Kidney (tissue), 14 donors: Measurements from ENCODE around the gene TARM1. TPM values are rescaled to one million over a fixed set of nuclear protein-coding genes. Genes with fewer than 3 reads are reported as not detected.

ENCODE experiments used
- DNase-seq, 5 donors: peaks; one replicate each; pipeline ENCODE4 v3.0.0-alpha.2; 2013 to 2020
- FAIRE-seq: peaks from 2 replicates; lab custom pipeline; 2012; peaks lifted over from hg19 to GRCh38; lab: Jason Lieb, UNC
- H3K27ac ChIP-seq, 2 donors: one replicate each; pipeline ENCODE4 v1.7.0; 2013; ENCODE audit warnings: low read depth in 2 of 2, low read length in 2 of 2, inconsistent platforms in 1 of 2
- H3K27me3 ChIP-seq: one replicate; pipeline ENCODE4 v1.7.1; 2013; ENCODE audit warnings: low read length, inconsistent platforms; ENCODE audit not compliant: control insufficient read depth, insufficient read depth
- H3K36me3 ChIP-seq, 3 donors: one replicate each; pipeline versions ENCODE4 v1.7.0 to v1.7.1; 2013; ENCODE audit warnings: low read length in 3 of 3, control low read depth in 1 of 3, inconsistent platforms in 1 of 3; ENCODE audit not compliant: insufficient read depth in 3 of 3, control insufficient read depth in 2 of 3
- H3K4me1 ChIP-seq, 3 donors: one replicate each; pipeline versions ENCODE4 v1.7.0 to v1.7.1; 2013; ENCODE audit warnings: low read length in 3 of 3, inconsistent platforms in 1 of 3, low read depth in 1 of 3; ENCODE audit not compliant: control insufficient read depth in 2 of 3, insufficient read depth in 2 of 3
- H3K4me3 ChIP-seq, 3 donors: one replicate each; pipeline versions ENCODE4 v1.7.0 to v1.8.1; 2013; ENCODE audit warnings: low read length in 3 of 3, control low read depth in 1 of 3, inconsistent platforms in 1 of 3
- H3K9ac ChIP-seq, 3 donors: one replicate each; pipeline versions ENCODE4 v1.7.0 to v1.7.1; 2013; ENCODE audit warnings: low read length in 3 of 3, control low read depth in 1 of 3, inconsistent platforms in 1 of 3
- H3K9me3 ChIP-seq, 3 donors: one replicate each; pipeline versions ENCODE4 v1.7.0 to v1.7.1; 2013; ENCODE audit warnings: low read length in 3 of 3, control low read depth in 1 of 3, inconsistent platforms in 1 of 3; ENCODE audit not compliant: control insufficient read depth in 2 of 3, insufficient read depth in 1 of 3
- CTCF ChIP-seq: IDR thresholded peaks from 3 replicates; pipeline ENCODE4 v1.5.1; 2012; ENCODE audit warnings: mild to moderate bottlenecking, moderate library complexity, borderline replicate concordance; ENCODE audit not compliant: insufficient read depth; ENCODE audit errors: extremely low read depth
- intact Hi-C: fragments of 100-400 bp; cut with DNase I; formaldehyde crosslinking; loops from one replicate; pipeline ENCODE4 v1.11.1; 2022
- polyA plus RNA-seq: library from polyadenylated mRNA; stranded (reverse); fragments of 350-450 nt; fragmentation: Illumina TruSeq; extraction: RNeasy Lipid Tissue Mini Kit (QIAGEN cat#74804); gene quantifications from one replicate; pipeline ENCODE4 v1.2.3, GENCODE V29; 2014; ENCODE audit warnings: low read depth, low replicate concordance; ENCODE audit not compliant: insufficient read depth
- total RNA-seq: library from RNA; stranded (reverse); fragmentation: NEBNext Ultra II Directional; extraction: Animal tissue kit (Norgen Biotek cat#: 25700); gene quantifications from one replicate; pipeline ENCODE4 v1.2.1, GENCODE V29; 2021
- donor health status: control.
- donor health status: control.
- donor health status: control.
- donor health status: control.
- donor health status: control.
- donor health status: DM: yes; HTN: yes; CAD: no.
- donor health status: Normal renal cell carcinoma (clear cell type).

TARM1 gene
- total and polyA plus RNA-seq, 2 donors from 2014 or later = not detected

- intact Hi-C loops = no loop called here
- Histone ChIP-seq H3K4me3 (no peak within 1 kb of the TSS), H3K9me3 (no peaks in the 10 kb centered on the region), H3K36me3 (no peaks in the 10 kb centered on the region), H3K4me1 (no peaks in the 10 kb centered on the region), H3K27ac (no peak within 1 kb of the TSS), H3K9ac (no peak within 1 kb of the TSS), H3K27me3 (no peaks in the 10 kb centered on the region)
- FAIRE-seq (no peak), DNase-seq (peak in 1 of 5 donors; percentile 22)
- no peak for TF ChIP-seq CTCF
These were observed 17.6 kb downstream of the TARM1 start, which contains the start of gene VSTM1 for GRCh38 chr19:54063350-54064116. Gene VSTM1 (minus strand): TSS chr19:54063897. CDS start chr19:54063777, 120 bp downstream.

GRCh38 chr19:54062643-54063042, 18.5 kb downstream of the TARM1 start:
- H3K9ac ChIP-seq = no peak overlapping the region
- intact Hi-C loops = no loop called here
- H3K27ac ChIP-seq = no peak overlapping the region
- FAIRE-seq (no peak), DNase-seq (peak in 1 of 5 donors; percentile 23)
- no peak overlapping the region for H3K4me3 ChIP-seq
- no peaks in the 10 kb centered on the region for H3K36me3 ChIP-seq
- no peaks in the 10 kb centered on the region for H3K27me3 ChIP-seq
- no peak for TF ChIP-seq CTCF
- no peaks in the 10 kb centered on the region for H3K4me1 ChIP-seq
- no peaks in the 10 kb centered on the region for H3K9me3 ChIP-seq

- no peak overlapping the region for H3K27ac ChIP-seq
- no peaks in the 10 kb centered on the region for H3K36me3 ChIP-seq
- TF ChIP-seq CTCF = no peak
- intact Hi-C loops = no loop called here
- H3K9ac ChIP-seq = no peak overlapping the region
- FAIRE-seq (no peak), DNase-seq (no peak)
- no peaks in the 10 kb centered on the region for H3K27me3 ChIP-seq
- no peaks in the 10 kb centered on the region for H3K4me1 ChIP-seq
- H3K9me3 ChIP-seq = peaks cover 0 to 3% (median 0%) of the 10 kb centered on the region in 3 donors
- no peak overlapping the region for H3K4me3 ChIP-seq
These were observed 33.5 kb downstream of the TARM1 start for GRCh38 chr19:54047616-54048015.

- TF ChIP-seq CTCF = no peak
- Histone ChIP-seq H3K36me3 (no peaks in the 10 kb centered on the region), H3K9ac (no peak overlapping the region), H3K27me3 (no peaks in the 10 kb centered on the region), H3K27ac (no peak overlapping the region), H3K4me3 (no peak overlapping the region), H3K9me3 (peaks cover 0 to 3% (median 0%) of the 10 kb centered on the region in 3 donors), H3K4me1 (no peaks in the 10 kb centered on the region)
- intact Hi-C loops = no loop called here
- no peak for FAIRE-seq
- no peak for DNase-seq
These were observed 35.4 kb downstream of the TARM1 start for GRCh38 chr19:54045771-54046170.
